DOHH2 (cell line): ENCODE measurements around the gene PTGIR.

Experiments
- H3F3A ChIP-seq: fragments of 200-600 bp; sonication (generic), shearing (Covaris generic); 2 replicates; pipeline ENCODE4 v1.6.0; 2016; ENCODE audit warnings: antibody characterized with exemption, mild to moderate bottlenecking; ENCODE audit not compliant: control insufficient read depth, insufficient read depth
- H3K27ac ChIP-seq: fragments of 200-600 bp; sonication (generic); 2 replicates; pipeline ENCODE4 v1.5.1; 2014; ENCODE audit warnings: low read depth, mild to moderate bottlenecking, low read length, moderate library complexity
- H3K27me3 ChIP-seq: fragments of 200-600 bp; sonication (generic); 2 replicates; pipeline ENCODE4 v1.6.1; 2014; ENCODE audit warnings: mild to moderate bottlenecking, low read length, mixed read lengths; ENCODE audit not compliant: control insufficient read depth
- H3K36me3 ChIP-seq: fragments of 200-600 bp; sonication (generic); 2 replicates; pipeline ENCODE4 v1.6.1; 2014; ENCODE audit warnings: mild to moderate bottlenecking, low read length, moderate library complexity, mixed read lengths; ENCODE audit not compliant: control insufficient read depth
- H3K4me1 ChIP-seq: fragments of 200-600 bp; sonication (generic); 2 replicates; pipeline ENCODE4 v1.6.1; 2014; ENCODE audit warnings: mild to moderate bottlenecking, low read length, mixed read lengths; ENCODE audit not compliant: control insufficient read depth
- H3K4me2 ChIP-seq: fragments of 200-600 bp; sonication (generic); 2 replicates; pipeline ENCODE4 v1.6.0; 2014; ENCODE audit warnings: mild to moderate bottlenecking, low read length, moderate library complexity
- H3K4me3 ChIP-seq: fragments of 200-600 bp; sonication (generic); 2 replicates; pipeline ENCODE4 v1.5.1; 2014; ENCODE audit warnings: mild to moderate bottlenecking, low read length, mixed read lengths
- H3K79me2 ChIP-seq: fragments of 200-600 bp; sonication (generic); 2 replicates; pipeline ENCODE4 v1.6.1; 2014; ENCODE audit warnings: mild to moderate bottlenecking, low read length, mixed read lengths; ENCODE audit not compliant: control insufficient read depth
- H3K9me2 ChIP-seq: fragments of 200-600 bp; sonication (generic); replicated peaks from 2 replicates; pipeline ENCODE4 v1.6.1; 2014; ENCODE audit warnings: mild to moderate bottlenecking, low read length, mixed read lengths; ENCODE audit not compliant: control insufficient read depth
- H3K9me3 ChIP-seq: fragments of 200-600 bp; sonication (generic); 2 replicates; pipeline ENCODE4 v1.6.1; 2014; ENCODE audit warnings: antibody characterized with exemption, low read length, mixed read lengths; ENCODE audit not compliant: control insufficient read depth, insufficient read depth
- H4K20me1 ChIP-seq: fragments of 200-600 bp; sonication (generic); 2 replicates; pipeline ENCODE4 v1.6.0; 2014; ENCODE audit warnings: low read depth, mild to moderate bottlenecking, antibody characterized with exemption, low read length, moderate library complexity; ENCODE audit not compliant: control insufficient read depth, insufficient read depth
- EZH2phosphoT487 ChIP-seq: fragments of 200-600 bp; sonication (generic); IDR thresholded peaks from 2 replicates; pipeline ENCODE4 v1.6.1; 2017; ENCODE audit warnings: borderline replicate concordance, mild to moderate bottlenecking, antibody characterized with exemption, low read length, moderate library complexity, mixed read lengths
- TF ChIP-seq, protein P1 (sequence below): fragments of 200-600 bp; sonication (generic); IDR thresholded peaks from one replicate; pipeline ENCODE4 v1.5.1; 2014; ENCODE audit warnings: antibody characterized with exemption, mild to moderate bottlenecking, low read depth, low read length; ENCODE audit not compliant: poor library complexity, severe bottlenecking

PTGIR gene

DNA sequence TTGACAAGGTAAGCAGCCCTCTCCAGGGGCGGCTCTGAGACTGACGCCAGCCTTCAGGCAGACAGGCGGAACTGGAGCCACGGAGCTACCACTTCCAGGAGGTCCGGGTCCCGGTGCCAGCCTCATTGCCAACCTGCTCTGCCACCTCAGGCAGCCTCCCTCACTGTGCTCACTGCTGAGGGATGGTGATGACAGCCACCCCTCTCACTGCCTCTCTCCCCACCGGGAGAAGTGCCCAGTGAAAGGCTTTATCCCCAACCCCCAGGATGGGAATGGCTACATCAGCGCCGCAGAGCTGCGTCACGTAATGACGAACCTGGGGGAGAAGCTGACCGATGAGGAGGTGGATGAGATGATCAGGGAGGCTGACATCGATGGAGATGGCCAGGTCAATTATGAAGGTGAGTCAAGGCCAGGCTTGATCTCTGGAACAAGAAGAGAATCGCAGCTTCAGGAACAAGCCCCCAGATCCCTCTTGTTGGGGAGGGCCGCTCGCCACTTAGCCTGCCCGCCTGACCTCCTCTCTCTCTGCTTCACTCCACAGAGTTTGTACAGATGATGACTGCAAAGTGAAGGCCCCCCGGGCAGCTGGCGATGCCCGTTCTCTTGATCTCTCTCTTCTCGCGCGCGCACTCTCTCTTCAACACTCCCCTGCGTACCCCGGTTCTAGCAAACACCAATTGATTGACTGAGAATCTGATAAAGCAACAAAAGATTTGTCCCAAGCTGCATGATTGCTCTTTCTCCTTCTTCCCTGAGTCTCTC is 16.1 kb downstream of the PTGIR start:
- Histone ChIP-seq H3K79me2 (peaks cover 22% of the 10 kb centered on the region), H3K9me3 (no peaks in the 10 kb centered on the region), H3K36me3 (peaks cover 68% of the 10 kb centered on the region), H3K27me3 (no peaks in the 10 kb centered on the region), H3F3A (peaks cover 10% of the 10 kb centered on the region), H3K27ac (no peak overlapping the region), H3K4me2 (no peak overlapping the region), H3K4me1 (peaks cover 24% of the 10 kb centered on the region), H4K20me1 (peaks cover 4% of the 10 kb centered on the region; the same call in 1 of the 2 replicates), H3K4me3 (no peak overlapping the region), H3K9me2 (no peaks in the 10 kb centered on the region)
- no peak for TF ChIP-seq EZH2phosphoT487
- TF ChIP-seq, protein P1, sequence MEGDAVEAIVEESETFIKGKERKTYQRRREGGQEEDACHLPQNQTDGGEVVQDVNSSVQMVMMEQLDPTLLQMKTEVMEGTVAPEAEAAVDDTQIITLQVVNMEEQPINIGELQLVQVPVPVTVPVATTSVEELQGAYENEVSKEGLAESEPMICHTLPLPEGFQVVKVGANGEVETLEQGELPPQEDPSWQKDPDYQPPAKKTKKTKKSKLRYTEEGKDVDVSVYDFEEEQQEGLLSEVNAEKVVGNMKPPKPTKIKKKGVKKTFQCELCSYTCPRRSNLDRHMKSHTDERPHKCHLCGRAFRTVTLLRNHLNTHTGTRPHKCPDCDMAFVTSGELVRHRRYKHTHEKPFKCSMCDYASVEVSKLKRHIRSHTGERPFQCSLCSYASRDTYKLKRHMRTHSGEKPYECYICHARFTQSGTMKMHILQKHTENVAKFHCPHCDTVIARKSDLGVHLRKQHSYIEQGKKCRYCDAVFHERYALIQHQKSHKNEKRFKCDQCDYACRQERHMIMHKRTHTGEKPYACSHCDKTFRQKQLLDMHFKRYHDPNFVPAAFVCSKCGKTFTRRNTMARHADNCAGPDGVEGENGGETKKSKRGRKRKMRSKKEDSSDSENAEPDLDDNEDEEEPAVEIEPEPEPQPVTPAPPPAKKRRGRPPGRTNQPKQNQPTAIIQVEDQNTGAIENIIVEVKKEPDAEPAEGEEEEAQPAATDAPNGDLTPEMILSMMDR = no peak

DNA sequence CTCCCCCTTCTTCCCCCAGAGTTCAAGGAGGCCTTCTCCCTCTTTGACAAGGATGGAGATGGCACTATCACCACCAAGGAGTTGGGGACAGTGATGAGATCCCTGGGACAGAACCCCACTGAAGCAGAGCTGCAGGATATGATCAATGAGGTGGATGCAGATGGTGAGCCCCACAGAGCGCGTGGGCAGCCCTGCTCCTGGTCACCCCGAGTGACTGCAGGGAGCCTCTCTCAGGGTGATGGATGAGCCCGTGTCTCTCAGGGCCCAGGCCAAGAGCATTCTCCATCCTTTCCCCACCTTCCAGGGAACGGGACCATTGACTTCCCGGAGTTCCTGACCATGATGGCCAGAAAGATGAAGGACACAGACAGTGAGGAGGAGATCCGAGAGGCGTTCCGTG is 16.7 kb downstream of the PTGIR start:
- Histone ChIP-seq H4K20me1 (peaks cover 10% of the 10 kb centered on the region; the same call in 1 of the 2 replicates), H3K4me3 (no peak overlapping the region), H3F3A (peaks cover 10% of the 10 kb centered on the region), H3K4me1 (peaks cover 30% of the 10 kb centered on the region), H3K27me3 (no peaks in the 10 kb centered on the region), H3K9me2 (no peaks in the 10 kb centered on the region), H3K4me2 (no peak overlapping the region), H3K79me2 (peaks cover 28% of the 10 kb centered on the region), H3K36me3 (peaks cover 74% of the 10 kb centered on the region), H3K27ac (no peak overlapping the region), H3K9me3 (no peaks in the 10 kb centered on the region)
- TF ChIP-seq, protein P1 = no peak
- TF ChIP-seq EZH2phosphoT487 = no peak

DNA sequence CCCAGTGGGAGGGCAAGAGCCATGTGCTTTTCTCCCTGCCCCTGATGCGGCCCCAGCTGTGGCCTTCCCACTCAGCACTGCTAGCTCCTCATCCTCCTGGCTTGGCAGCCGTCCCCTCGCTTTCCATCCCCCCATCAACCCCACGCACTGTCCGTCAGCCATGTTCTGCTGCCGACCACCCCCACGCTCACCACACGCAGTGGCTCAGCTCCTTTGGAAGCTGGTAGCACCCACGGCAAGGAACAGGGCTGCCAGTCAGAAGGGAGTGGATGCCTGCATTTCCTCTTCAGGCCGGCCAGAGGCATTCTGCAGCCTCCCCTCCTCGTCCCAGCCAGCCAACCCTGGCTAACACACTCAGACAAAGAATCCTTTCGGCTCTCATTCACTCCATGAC is 17.4 kb downstream of the PTGIR start:
- no peak overlapping the region for H3K4me3 ChIP-seq
- no peaks in the 10 kb centered on the region for H3K27me3 ChIP-seq
- TF ChIP-seq, protein P1 = no peak
- no peak for TF ChIP-seq EZH2phosphoT487
- peaks cover 10% of the 10 kb centered on the region for H3F3A ChIP-seq
- no peaks in the 10 kb centered on the region for H3K9me3 ChIP-seq
- H3K27ac ChIP-seq = no peak overlapping the region
- H3K9me2 ChIP-seq = no peaks in the 10 kb centered on the region
- H3K36me3 ChIP-seq = peaks cover 81% of the 10 kb centered on the region
- H3K4me2 ChIP-seq = no peak overlapping the region
- peaks cover 36% of the 10 kb centered on the region for H3K79me2 ChIP-seq
- peaks cover 17% of the 10 kb centered on the region for H4K20me1 ChIP-seq
- H3K4me1 ChIP-seq = peaks cover 33% of the 10 kb centered on the region
